CD4-positive, alpha-beta T cell (primary cell): Measurements from ENCODE around the gene SDK1. TPM values are rescaled to one million over a fixed set of nuclear protein-coding genes. Genes with fewer than 3 reads are reported as not detected.

Experiments used
- ATAC-seq: fragments of 200-7000 bp; cut with Tn5 transposase; one replicate; pipeline ENCODE4 v1.10.0; 2022; ENCODE audit warnings: mild to moderate bottlenecking; ENCODE audit not compliant: poor library complexity
- CTCF ChIA-PET: fragments of 350-600 bp; sonication (Branson Sonifier 250); formaldehyde crosslinking; loops from one replicate; lab custom pipeline; 2021; ENCODE audit warnings: antibody characterized with exemption, inconsistent platforms; lab: Charles Lee
- POLR2A ChIA-PET: fragments of 350-600 bp; sonication (Branson Sonifier 250); formaldehyde crosslinking; loops from one replicate; lab custom pipeline; 2021; ENCODE audit warnings: antibody characterized with exemption, inconsistent platforms; lab: Charles Lee
- DNase-seq, 14 experiments: peaks; one replicate each; pipeline ENCODE4 v3.0.0-alpha.2; 2013 to 2020; ENCODE audit warnings: mixed read lengths in 2 of 14
- H3K27ac ChIP-seq, 2 donors: one replicate each; pipeline versions ENCODE4 v1.5.1 to v1.7.0; 2013; ENCODE audit warnings: low read length in 2 of 2, low read depth in 1 of 2, mild to moderate bottlenecking in 1 of 2
- H3K27me3 ChIP-seq, 2 experiments: 1 replicate in 1 of 2; 2 replicates in 1 of 2; pipeline versions ENCODE4 v1.6.1 to v1.7.0; 2013; ENCODE audit warnings: low read length in 2 of 2, control low read depth in 1 of 2, mild to moderate bottlenecking in 1 of 2, moderate library complexity in 1 of 2; ENCODE audit not compliant: insufficient read depth in 2 of 2, control insufficient read depth in 1 of 2
- H3K36me3 ChIP-seq: one replicate; pipeline ENCODE4 v1.6.1; 2013; ENCODE audit warnings: low read length, control low read depth; ENCODE audit not compliant: insufficient read depth
- H3K4me1 ChIP-seq: one replicate; pipeline ENCODE4 v1.6.1; 2013; ENCODE audit warnings: low read length, control low read depth; ENCODE audit not compliant: insufficient read depth
- H3K4me3 ChIP-seq: one replicate; pipeline ENCODE4 v1.5.1; 2013; ENCODE audit warnings: mild to moderate bottlenecking, low read length, moderate library complexity
- H3K9me3 ChIP-seq, 2 experiments: 1 replicate in 1 of 2; 2 replicates in 1 of 2; pipeline versions ENCODE4 v1.6.1 to v1.7.0; 2013; ENCODE audit warnings: low read length in 2 of 2, mild to moderate bottlenecking in 2 of 2, control low read depth in 1 of 2, moderate library complexity in 1 of 2; ENCODE audit not compliant: control insufficient read depth in 1 of 2, insufficient read depth in 1 of 2
- H3K27ac Mint-ChIP-seq: one replicate; pipeline ENCODE4 v1.8.0; 2020; ENCODE audit warnings: mixed read lengths
- H3K27me3 Mint-ChIP-seq: one replicate; pipeline ENCODE4 v1.8.0; 2021; ENCODE audit warnings: mixed read lengths
- H3K36me3 Mint-ChIP-seq: one replicate; pipeline ENCODE4 v1.8.0; 2021; ENCODE audit warnings: low read depth, mixed read lengths
- H3K4me1 Mint-ChIP-seq: one replicate; pipeline ENCODE4 v1.8.0; 2021; ENCODE audit warnings: low read depth, mixed read lengths
- H3K4me3 Mint-ChIP-seq: one replicate; pipeline ENCODE4 v1.8.0; 2020; ENCODE audit warnings: mild to moderate bottlenecking, mixed read lengths
- H3K9me3 Mint-ChIP-seq: one replicate; pipeline ENCODE4 v1.8.0; 2020; ENCODE audit warnings: mixed read lengths
- intact Hi-C, 2 experiments: fragments of 100-400 bp; cut with DNase I in 1 of 2; cut with micrococcal nuclease in 1 of 2; formaldehyde crosslinking; loops; one replicate each; pipeline versions ENCODE4 v1.15.1 to v1.9.0; 2023 to 2025; cut with DNase I, micrococcal nuclease
- total RNA-seq, 174 experiments: library from RNA in 2 of 174; stranded (reverse) in 2 of 174; gene quantifications; one replicate each; pipeline ENCODE4 v1.2.3 and lab custom pipeline; 2021 to 2026
- TF ChIP-seq, protein P1 (sequence below): fragments of 200-600 bp; IDR thresholded peaks from one replicate; pipeline ENCODE4 v1.8.0; 2022; ENCODE audit warnings: antibody characterized with exemption, mild to moderate bottlenecking

Gene SDK1
- total RNA-seq, 2 experiments from 2014 or later = 1.1 to 1.3 TPM

DNA sequence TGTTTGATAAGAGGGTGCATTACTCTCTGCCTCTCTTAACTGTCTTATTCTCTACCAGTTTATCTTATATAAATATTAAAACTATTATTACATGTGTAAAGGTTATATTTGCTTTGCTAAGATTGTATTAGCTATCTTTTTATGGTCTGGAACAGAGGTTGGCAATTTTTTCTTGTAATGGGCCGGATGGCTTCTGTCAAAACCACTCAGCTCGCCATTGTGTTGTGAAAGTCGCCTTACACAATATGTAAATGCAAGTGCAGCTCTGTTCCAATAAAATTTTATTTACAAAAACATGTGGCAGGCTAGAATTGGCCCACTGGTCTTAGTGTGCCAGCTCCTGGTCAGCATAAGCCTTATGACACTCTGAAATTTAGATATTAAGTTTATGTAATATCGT lies 185.8 kb downstream of the SDK1 start:
- Histone ChIP-seq H3K4me1 (no peaks in the 10 kb centered on the region), H3K36me3 (no peaks in the 10 kb centered on the region), H3K27me3 (no peaks in the 10 kb centered on the region), H3K4me3 (no peak overlapping the region), H3K27ac (no peak overlapping the region), H3K9me3 (no peaks in the 10 kb centered on the region)
- H3K27ac Mint-ChIP-seq = no peak overlapping the region
- TF ChIP-seq, protein P1, sequence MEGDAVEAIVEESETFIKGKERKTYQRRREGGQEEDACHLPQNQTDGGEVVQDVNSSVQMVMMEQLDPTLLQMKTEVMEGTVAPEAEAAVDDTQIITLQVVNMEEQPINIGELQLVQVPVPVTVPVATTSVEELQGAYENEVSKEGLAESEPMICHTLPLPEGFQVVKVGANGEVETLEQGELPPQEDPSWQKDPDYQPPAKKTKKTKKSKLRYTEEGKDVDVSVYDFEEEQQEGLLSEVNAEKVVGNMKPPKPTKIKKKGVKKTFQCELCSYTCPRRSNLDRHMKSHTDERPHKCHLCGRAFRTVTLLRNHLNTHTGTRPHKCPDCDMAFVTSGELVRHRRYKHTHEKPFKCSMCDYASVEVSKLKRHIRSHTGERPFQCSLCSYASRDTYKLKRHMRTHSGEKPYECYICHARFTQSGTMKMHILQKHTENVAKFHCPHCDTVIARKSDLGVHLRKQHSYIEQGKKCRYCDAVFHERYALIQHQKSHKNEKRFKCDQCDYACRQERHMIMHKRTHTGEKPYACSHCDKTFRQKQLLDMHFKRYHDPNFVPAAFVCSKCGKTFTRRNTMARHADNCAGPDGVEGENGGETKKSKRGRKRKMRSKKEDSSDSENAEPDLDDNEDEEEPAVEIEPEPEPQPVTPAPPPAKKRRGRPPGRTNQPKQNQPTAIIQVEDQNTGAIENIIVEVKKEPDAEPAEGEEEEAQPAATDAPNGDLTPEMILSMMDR = no peak
- H3K4me1 Mint-ChIP-seq = peaks cover 5% of the 10 kb centered on the region
- H3K27me3 Mint-ChIP-seq = no peaks in the 10 kb centered on the region
- CTCF ChIA-PET = no interaction called here
- H3K9me3 Mint-ChIP-seq = no peaks in the 10 kb centered on the region
- no peak overlapping the region for H3K4me3 Mint-ChIP-seq
- intact Hi-C loops = no loop called here
- no peak for DNase-seq
- POLR2A ChIA-PET = no interaction called here
- no peaks in the 10 kb centered on the region for H3K36me3 Mint-ChIP-seq
- no peak for ATAC-seq

DNA sequence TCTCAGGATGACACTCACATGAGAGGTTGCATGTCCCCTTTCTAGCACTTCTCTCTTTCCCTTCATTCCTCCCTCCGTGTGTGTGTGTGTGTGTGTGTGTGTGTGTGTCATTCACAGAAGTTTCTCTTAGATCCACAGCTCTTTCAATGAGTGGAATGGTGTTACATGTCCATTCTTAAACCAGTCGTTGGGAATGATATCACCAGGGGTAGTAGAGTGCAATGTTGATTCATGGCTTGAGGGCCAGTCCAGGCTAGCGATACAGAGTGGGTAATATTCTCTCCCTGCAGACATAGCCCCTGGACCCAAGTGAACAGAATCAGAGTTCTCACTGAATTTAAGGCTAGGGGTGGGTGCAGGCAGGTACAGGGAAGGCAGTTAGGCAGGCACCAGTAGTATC lies 187.8 kb downstream of the SDK1 start:
- intact Hi-C loops = no loop called here
- DNase-seq = no peak
- no peak overlapping the region for H3K27ac ChIP-seq
- Mint-ChIP-seq H3K27me3 (no peaks in the 10 kb centered on the region), H3K9me3 (no peaks in the 10 kb centered on the region), H3K36me3 (no peaks in the 10 kb centered on the region), H3K4me1 (peaks cover 6% of the 10 kb centered on the region), H3K4me3 (no peak overlapping the region), H3K27ac (no peak overlapping the region)
- TF ChIP-seq, protein P1 = no peak
- CTCF ChIA-PET = no interaction called here
- POLR2A ChIA-PET = no interaction called here
- no peak for ATAC-seq
- no peaks in the 10 kb centered on the region for H3K4me1 ChIP-seq
- no peak overlapping the region for H3K4me3 ChIP-seq
- no peaks in the 10 kb centered on the region for H3K36me3 ChIP-seq
- H3K27me3 ChIP-seq = no peaks in the 10 kb centered on the region
- no peaks in the 10 kb centered on the region for H3K9me3 ChIP-seq

DNA sequence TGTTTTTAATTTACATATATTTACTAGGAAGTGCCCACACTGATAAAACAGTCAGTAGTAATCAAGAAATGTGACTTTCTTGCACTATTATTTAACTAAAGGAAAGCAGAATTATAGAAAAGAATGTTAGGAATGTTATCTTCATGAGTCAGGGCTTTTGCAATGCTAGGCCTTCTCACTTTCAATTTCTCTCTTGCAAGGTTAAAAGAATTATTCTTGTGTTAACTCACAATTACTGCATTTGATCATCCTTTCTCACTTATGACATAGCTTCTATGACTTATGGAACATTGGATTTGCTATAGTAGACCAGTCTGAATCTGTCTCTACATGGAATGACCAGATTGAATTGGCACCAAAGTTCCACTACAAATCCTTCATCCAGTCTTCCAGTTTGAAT lies 192.4 kb downstream of the SDK1 start:
- ATAC-seq = no peak
- no peak for DNase-seq
- Histone ChIP-seq H3K36me3 (no peaks in the 10 kb centered on the region), H3K4me3 (no peak overlapping the region), H3K27me3 (no peaks in the 10 kb centered on the region), H3K9me3 (no peaks in the 10 kb centered on the region), H3K27ac (no peak overlapping the region), H3K4me1 (no peaks in the 10 kb centered on the region)
- intact Hi-C loops = no loop called here
- TF ChIP-seq, protein P1 = no peak
- Mint-ChIP-seq H3K9me3 (no peaks in the 10 kb centered on the region), H3K27ac (no peak overlapping the region), H3K4me3 (no peak overlapping the region), H3K36me3 (no peaks in the 10 kb centered on the region), H3K27me3 (no peaks in the 10 kb centered on the region), H3K4me1 (peaks cover 19% of the 10 kb centered on the region)
- ChIA-PET CTCF (no interaction called here), POLR2A (no interaction called here)
